Stomach smooth muscle (tissue), 2 donors: Measurements from ENCODE around the gene RASSF9.

Experiments
- H3K27ac ChIP-seq: one replicate; pipeline ENCODE4 v1.7.0; 2013; ENCODE audit warnings: mild to moderate bottlenecking, low read length, inconsistent platforms
- H3K27me3 ChIP-seq, 2 donors: one replicate each; pipeline ENCODE4 v1.7.0; 2013; ENCODE audit warnings: low read length in 2 of 2; ENCODE audit not compliant: insufficient read depth in 2 of 2, control insufficient read depth in 1 of 2
- H3K36me3 ChIP-seq, 2 donors: one replicate each; pipeline ENCODE4 v1.7.0; 2013; ENCODE audit warnings: low read length in 2 of 2; ENCODE audit not compliant: control insufficient read depth in 2 of 2, insufficient read depth in 2 of 2
- H3K4me1 ChIP-seq: one replicate; pipeline ENCODE4 v1.7.0; 2013; ENCODE audit warnings: low read length; ENCODE audit not compliant: control insufficient read depth, insufficient read depth
- H3K4me3 ChIP-seq, 2 donors: one replicate each; pipeline ENCODE4 v1.7.0; 2013; ENCODE audit warnings: low read length in 2 of 2
- H3K9ac ChIP-seq, 2 donors: one replicate each; pipeline ENCODE4 v1.7.0; 2013; ENCODE audit warnings: low read length in 2 of 2, mild to moderate bottlenecking in 1 of 2
- H3K9me3 ChIP-seq, 2 donors: one replicate each; pipeline ENCODE4 v1.7.0; 2013; ENCODE audit warnings: low read length in 2 of 2; ENCODE audit not compliant: control insufficient read depth in 2 of 2
- donor health status: healthy.
- donor health status: Pancreatic carcinoma.

The RASSF9 gene

DNA sequence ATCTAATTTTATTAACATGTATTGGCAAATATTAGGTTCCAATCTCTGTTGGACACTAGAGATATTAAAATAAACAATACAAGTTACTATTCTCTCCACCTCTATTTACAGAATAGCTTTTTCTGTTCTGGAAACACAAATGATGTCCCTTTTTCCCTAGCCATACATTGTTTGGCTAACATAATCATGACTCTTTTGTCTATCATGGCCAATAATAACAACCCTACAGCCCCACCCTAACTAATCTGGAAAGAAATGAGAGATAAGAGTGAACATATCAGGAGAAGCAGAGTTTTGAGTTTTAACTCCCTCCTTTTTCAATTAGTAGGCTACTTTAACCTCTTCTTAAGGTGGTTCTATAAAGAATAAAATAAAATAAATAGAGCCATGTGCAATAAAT lies 40.2 kb downstream of the RASSF9 start:
- Histone ChIP-seq H3K9me3 (no peaks in the 10 kb centered on the region), H3K4me1 (no peaks in the 10 kb centered on the region), H3K4me3 (no peak overlapping the region), H3K36me3 (no peaks in the 10 kb centered on the region), H3K9ac (no peak overlapping the region), H3K27me3 (no peaks in the 10 kb centered on the region), H3K27ac (no peak overlapping the region)

DNA sequence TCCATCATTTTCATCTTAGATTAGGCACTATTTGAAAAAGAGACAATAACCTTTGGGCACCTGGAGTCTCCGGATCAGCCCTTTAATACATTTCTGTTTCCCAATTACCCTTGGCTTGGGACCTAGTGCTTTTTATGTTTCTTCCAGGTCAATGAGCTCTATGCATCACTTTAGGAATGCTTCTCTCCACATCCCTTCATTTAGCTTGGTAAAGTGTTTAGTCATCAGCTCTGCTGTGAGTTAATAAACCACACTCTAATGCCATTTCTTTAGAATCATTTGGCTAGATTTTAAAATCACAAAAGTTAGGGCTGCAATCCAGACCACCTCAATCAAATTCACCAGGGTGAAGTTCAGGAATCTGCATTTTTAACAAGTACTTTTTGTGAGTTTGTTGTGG lies 41.7 kb downstream of the RASSF9 start:
- Histone ChIP-seq H3K4me1 (no peaks in the 10 kb centered on the region), H3K27me3 (no peaks in the 10 kb centered on the region), H3K9me3 (no peaks in the 10 kb centered on the region), H3K4me3 (no peak overlapping the region), H3K9ac (no peak overlapping the region), H3K36me3 (no peaks in the 10 kb centered on the region), H3K27ac (no peak overlapping the region)

DNA sequence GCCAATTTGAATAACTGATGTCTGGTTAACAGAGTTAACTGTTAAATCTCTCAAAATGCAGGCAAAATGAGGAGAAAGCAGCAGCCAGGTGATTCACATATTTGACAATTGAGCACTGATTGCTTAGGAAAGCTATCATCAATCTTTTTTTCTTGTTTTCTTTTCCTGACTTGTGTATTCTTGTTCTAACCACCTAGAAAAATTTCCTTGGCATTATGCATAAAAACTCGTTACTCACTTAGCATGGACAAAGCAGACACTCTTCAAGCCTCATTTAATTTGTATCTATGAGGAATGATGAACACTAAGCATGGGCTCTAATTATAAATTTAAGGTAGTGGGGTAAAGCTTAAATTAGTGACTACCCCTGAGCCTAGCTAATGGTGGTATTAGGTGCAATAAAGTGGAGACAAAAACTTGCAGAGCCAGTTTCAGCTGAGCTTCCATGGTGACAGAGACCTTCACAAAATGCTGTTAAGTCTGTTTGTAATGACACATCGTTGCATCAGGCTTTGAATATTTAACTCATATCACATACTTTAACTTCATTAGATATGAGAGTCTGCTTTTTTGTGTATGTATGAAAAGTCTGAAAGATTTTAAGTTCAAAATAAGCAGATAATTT lies 52.0 kb downstream of the RASSF9 start:
- Histone ChIP-seq H3K27me3 (no peaks in the 10 kb centered on the region), H3K4me3 (no peak overlapping the region), H3K36me3 (no peaks in the 10 kb centered on the region), H3K4me1 (no peaks in the 10 kb centered on the region), H3K9ac (no peak overlapping the region), H3K9me3 (no peaks in the 10 kb centered on the region), H3K27ac (no peak overlapping the region)

DNA sequence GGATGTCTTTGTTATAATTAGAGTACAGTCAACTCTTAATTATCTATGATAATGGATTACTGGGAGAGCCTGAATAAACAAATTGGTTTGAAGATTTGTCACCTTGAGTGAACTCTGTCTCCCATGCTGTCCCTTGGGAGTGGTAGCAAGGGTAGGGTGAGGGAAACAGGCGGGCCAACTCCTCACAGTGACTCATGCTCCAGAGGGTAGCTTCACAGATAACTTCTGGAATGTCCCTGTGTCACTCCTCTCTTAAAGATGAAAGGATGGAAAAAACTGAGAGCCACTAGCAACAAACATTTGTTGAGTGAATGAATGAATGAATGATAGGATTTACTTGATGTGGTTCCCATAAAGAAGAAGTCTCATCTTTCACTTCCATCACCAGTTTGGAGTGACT lies 53.5 kb downstream of the RASSF9 start:
- no peaks in the 10 kb centered on the region for H3K9me3 ChIP-seq
- no peak overlapping the region for H3K4me3 ChIP-seq
- no peak overlapping the region for H3K27ac ChIP-seq
- no peaks in the 10 kb centered on the region for H3K36me3 ChIP-seq
- H3K9ac ChIP-seq = no peak overlapping the region
- no peaks in the 10 kb centered on the region for H3K27me3 ChIP-seq
- H3K4me1 ChIP-seq = no peaks in the 10 kb centered on the region

DNA sequence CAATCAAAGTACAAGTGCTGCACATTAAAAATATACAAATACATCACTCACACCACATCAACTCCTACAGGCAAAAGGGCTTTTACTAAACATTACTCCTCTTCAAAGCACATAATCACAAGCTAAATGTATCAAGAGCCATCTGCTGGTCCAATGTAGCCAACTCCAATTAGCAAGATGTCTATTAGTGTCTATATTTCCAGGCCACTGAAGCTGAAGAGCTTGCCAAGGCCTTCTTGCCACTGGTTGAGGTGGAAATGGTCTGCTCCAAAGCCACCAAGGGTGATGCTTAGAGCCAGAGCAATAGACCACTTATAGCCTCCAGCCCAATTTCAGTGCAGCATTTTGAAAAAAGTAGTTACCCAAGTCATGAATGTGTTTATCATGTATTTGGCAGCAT lies 54.4 kb downstream of the RASSF9 start:
- H3K27me3 ChIP-seq = no peaks in the 10 kb centered on the region
- H3K9me3 ChIP-seq = no peaks in the 10 kb centered on the region
- H3K27ac ChIP-seq = no peak overlapping the region
- H3K4me3 ChIP-seq = no peak overlapping the region
- no peaks in the 10 kb centered on the region for H3K36me3 ChIP-seq
- no peaks in the 10 kb centered on the region for H3K4me1 ChIP-seq
- H3K9ac ChIP-seq = no peak overlapping the region

DNA sequence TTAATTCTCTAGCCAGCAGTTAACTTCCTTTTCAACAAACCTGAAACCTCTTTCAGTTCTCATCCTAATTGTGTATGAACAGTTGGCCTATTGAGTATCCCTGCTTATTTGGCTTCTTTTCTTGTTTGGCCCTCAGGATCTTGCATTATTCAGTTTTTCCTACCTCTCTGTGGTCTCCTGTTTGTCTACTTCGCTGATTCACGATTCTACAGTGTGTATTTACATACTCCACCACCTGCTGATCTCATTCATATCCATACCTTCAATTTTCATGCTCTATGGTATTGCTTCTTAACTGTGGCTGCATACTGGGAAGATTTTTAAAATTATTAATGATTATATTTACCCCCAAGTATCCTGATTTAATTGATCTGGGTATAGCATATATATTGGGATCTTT lies 56.4 kb downstream of the RASSF9 start:
- Histone ChIP-seq H3K9ac (no peak overlapping the region), H3K9me3 (no peaks in the 10 kb centered on the region), H3K27ac (no peak overlapping the region), H3K36me3 (no peaks in the 10 kb centered on the region), H3K4me1 (no peaks in the 10 kb centered on the region), H3K4me3 (no peak overlapping the region), H3K27me3 (no peaks in the 10 kb centered on the region)

DNA sequence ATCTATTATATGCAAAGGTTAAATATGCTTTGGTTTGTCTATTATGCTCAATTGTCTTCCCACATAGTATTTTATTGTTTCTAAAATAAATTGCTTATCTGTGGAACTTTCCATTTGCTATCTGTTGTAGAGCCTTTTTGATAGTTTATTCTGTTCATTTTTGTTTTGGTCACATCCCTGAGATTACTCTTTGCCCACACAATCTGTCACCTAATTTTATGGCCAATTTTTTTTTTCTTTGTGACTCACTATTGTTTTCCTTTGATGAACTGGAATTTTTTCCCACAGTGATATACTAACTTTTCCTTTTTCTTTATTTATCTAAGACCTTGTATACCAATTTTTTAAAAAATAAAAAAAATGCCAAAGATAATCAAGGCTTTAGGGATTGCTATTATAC lies 61.1 kb downstream of the RASSF9 start:
- no peak overlapping the region for H3K9ac ChIP-seq
- H3K36me3 ChIP-seq = no peaks in the 10 kb centered on the region
- no peaks in the 10 kb centered on the region for H3K9me3 ChIP-seq

DNA sequence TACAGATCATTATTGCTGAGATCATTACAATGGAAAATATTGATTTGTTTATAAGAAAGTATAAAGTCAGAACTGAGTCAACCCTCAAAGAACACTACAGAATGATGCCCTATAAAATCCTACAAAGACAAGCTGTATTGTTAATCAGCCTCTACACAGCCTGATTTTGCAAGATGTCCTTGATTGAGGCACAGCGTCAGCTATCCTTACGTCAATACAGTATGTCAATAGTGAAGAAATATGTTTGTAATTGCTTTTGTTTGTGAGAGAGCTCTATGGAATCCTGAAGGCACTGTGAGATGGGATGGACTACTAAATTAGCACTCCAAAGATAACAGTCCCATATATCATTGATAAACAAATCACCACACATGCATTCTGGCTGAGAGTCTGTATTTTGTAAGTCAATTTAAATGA lies 70.7 kb downstream of the RASSF9 start:
- Histone ChIP-seq H3K27ac (no peak overlapping the region), H3K4me1 (no peaks in the 10 kb centered on the region), H3K9me3 (no peaks in the 10 kb centered on the region), H3K4me3 (no peak overlapping the region), H3K27me3 (no peaks in the 10 kb centered on the region), H3K9ac (no peak overlapping the region), H3K36me3 (no peaks in the 10 kb centered on the region)

More for the DNA sequence above, 61.1 kb downstream of the RASSF9 start:
- no peak overlapping the region for H3K4me3 ChIP-seq
- no peaks in the 10 kb centered on the region for H3K27me3 ChIP-seq
- H3K27ac ChIP-seq = no peak overlapping the region
- no peaks in the 10 kb centered on the region for H3K4me1 ChIP-seq

DNA sequence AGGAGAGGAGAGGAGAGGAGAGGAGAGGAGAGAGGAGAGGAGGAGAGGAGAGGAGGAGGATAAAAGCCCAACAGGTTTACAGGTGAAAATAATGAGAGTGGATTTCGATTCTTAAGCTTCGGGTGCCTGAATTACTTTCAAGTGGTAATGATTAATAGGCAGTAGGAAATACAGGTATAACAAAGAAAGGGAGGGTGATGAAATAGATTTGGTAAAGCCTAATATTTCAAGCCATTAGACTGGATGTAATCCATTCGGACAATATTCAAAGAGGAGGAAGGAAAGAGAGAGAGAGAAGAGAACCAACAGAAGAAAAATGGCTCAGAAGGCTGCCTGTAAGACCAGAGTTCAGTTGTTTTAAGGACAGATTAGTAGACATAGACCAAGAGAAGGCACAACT lies 76.6 kb downstream of the RASSF9 start:
- peaks cover 0 to 8% of the 10 kb centered on the region in 2 donors for H3K9me3 ChIP-seq
- no peaks in the 10 kb centered on the region for H3K36me3 ChIP-seq
- no peak overlapping the region for H3K9ac ChIP-seq
- no peaks in the 10 kb centered on the region for H3K27me3 ChIP-seq
- H3K27ac ChIP-seq = no peak overlapping the region
- H3K4me1 ChIP-seq = no peaks in the 10 kb centered on the region
- no peak overlapping the region for H3K4me3 ChIP-seq

DNA sequence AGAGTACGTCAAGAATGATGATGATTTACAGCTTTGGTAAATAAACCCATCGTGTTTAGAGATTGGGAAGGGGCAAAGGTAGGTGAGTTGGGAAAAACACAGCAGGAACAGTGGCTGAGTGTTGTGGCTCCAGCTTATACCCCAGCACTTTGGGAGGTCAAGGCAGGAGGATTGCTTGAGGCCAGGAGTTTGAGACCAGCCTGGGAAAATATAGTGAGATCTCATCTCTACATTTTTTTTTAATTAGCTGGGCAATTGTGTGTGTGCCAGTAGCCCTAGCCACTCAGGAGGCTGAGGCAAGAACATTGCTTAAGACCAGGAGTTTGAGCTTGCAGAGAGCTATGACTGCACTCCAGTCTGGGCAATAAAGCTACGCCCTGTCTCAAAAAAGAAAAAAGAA lies 77.1 kb downstream of the RASSF9 start:
- H3K9me3 ChIP-seq = peaks cover 0 to 8% of the 10 kb centered on the region in 2 donors
- no peaks in the 10 kb centered on the region for H3K36me3 ChIP-seq
- H3K27ac ChIP-seq = no peak overlapping the region
- no peak overlapping the region for H3K4me3 ChIP-seq
- H3K4me1 ChIP-seq = no peaks in the 10 kb centered on the region
- H3K9ac ChIP-seq = no peak overlapping the region
- H3K27me3 ChIP-seq = no peaks in the 10 kb centered on the region

DNA sequence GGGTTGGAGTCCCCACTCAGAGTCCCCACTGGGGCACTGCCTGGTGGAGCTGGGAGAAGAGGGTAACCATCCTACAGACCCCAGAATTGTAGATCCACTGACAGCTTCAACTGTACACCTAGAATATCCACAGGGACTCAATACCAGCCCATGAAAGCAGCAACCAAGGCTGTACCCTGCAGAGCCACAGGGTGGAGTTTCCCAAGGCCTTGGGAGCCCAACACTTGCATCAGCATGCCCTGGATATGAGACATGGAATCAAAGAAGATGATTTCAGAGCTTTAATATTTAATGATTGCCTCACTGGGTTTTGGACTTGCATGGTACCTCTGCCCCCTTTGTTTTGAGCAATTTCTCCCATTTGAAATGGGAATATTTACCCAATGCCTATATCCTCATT lies 80.4 kb downstream of the RASSF9 start:
- H3K27me3 ChIP-seq = no peaks in the 10 kb centered on the region
- H3K9me3 ChIP-seq = peaks cover 0 to 8% of the 10 kb centered on the region in 2 donors
- H3K4me1 ChIP-seq = no peaks in the 10 kb centered on the region
- no peak overlapping the region for H3K4me3 ChIP-seq
- H3K9ac ChIP-seq = no peak overlapping the region
- no peaks in the 10 kb centered on the region for H3K36me3 ChIP-seq
- no peak overlapping the region for H3K27ac ChIP-seq
